HEK293T (cell line): ENCODE measurements around the gene ANKRD30A.
"Not testable (repeated sequence)": the region's sequence is repeated elsewhere in the genome, so short reads cannot be mapped to it uniquely, and the experiment has no call there.

ENCODE experiments used
- ARNT ChIP-seq: fragments of 450-650 bp; IDR thresholded peaks from 2 replicates; pipeline ENCODE4 v1.6.1; 2017; ENCODE audit warnings: mild to moderate bottlenecking
- BHLHE40 ChIP-seq: fragments of 450-650 bp; IDR thresholded peaks from 2 replicates; pipeline ENCODE4 v1.6.1; 2016; ENCODE audit warnings: mild to moderate bottlenecking, moderate library complexity, borderline replicate concordance
- CTBP1 ChIP-seq: fragments of 450-650 bp; IDR thresholded peaks from 2 replicates; pipeline ENCODE4 v1.6.1; 2016; ENCODE audit warnings: borderline replicate concordance
- ELF4 ChIP-seq: fragments of 450-650 bp; IDR thresholded peaks from 2 replicates; pipeline ENCODE4 v1.6.1; 2017; ENCODE audit warnings: antibody characterized with exemption
- FOXA1 ChIP-seq: fragments of 450-650 bp; IDR thresholded peaks from 2 replicates; pipeline ENCODE4 v1.6.1; 2016; ENCODE audit warnings: mild to moderate bottlenecking
- FOXK2 ChIP-seq: fragments of 450-650 bp; IDR thresholded peaks from 2 replicates; pipeline ENCODE4 v1.6.1; 2016; ENCODE audit warnings: mild to moderate bottlenecking
- FOXM1 ChIP-seq: fragments of 450-650 bp; IDR thresholded peaks from 2 replicates; pipeline ENCODE4 v1.6.1; 2017; ENCODE audit warnings: mild to moderate bottlenecking, borderline replicate concordance
- LEF1 ChIP-seq: fragments of 450-650 bp; IDR thresholded peaks from 2 replicates; pipeline ENCODE4 v1.6.1; 2017; ENCODE audit warnings: mild to moderate bottlenecking, borderline replicate concordance
- NFRKB ChIP-seq: fragments of 450-650 bp; IDR thresholded peaks from 2 replicates; pipeline ENCODE4 v1.6.1; 2016; ENCODE audit warnings: mild to moderate bottlenecking, moderate library complexity
- SP1 ChIP-seq: fragments of 450-650 bp; IDR thresholded peaks from 2 replicates; pipeline ENCODE4 v1.6.1; 2017
- SUZ12 ChIP-seq: fragments of 450-650 bp; IDR thresholded peaks from 2 replicates; pipeline ENCODE4 v1.6.1; 2016; ENCODE audit warnings: mild to moderate bottlenecking
- TARDBP ChIP-seq: fragments of 450-650 bp; IDR thresholded peaks from 2 replicates; pipeline ENCODE4 v1.6.1; 2016
- ZNF384 ChIP-seq: fragments of 450-650 bp; IDR thresholded peaks from 2 replicates; pipeline ENCODE4 v1.6.1; 2016
- TF ChIP-seq, protein P1 (sequence below): fragments of 450-650 bp; IDR thresholded peaks from 2 replicates; pipeline ENCODE4 v1.6.1; 2016

DNA sequence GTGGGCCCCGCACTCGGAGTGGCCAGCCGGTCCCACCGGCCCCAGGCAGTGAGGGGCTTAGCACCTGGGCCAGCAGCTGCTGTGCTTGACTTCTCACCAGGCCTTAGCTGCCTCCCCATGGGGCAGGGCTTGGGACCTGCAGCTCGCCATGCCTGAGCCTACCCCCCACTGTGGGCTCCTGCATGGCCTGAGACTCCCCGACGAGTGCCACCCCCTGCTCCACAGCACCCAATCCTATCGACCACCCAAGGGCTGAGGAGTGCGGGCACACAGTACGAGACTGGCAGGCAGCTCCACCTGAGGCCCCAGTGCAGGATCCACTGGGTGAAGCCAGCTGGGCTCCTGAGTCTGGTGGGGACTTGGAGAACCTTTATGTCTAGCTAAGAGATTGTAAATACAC, 49.3 kb upstream of the ANKRD30A start:
- not testable (repeated sequence) for TF ChIP-seq SUZ12, CTBP1, SP1, TARDBP, BHLHE40, ZNF384, LEF1, ARNT, FOXM1, NFRKB, ELF4, FOXK2, FOXA1
- TF ChIP-seq, protein P1, sequence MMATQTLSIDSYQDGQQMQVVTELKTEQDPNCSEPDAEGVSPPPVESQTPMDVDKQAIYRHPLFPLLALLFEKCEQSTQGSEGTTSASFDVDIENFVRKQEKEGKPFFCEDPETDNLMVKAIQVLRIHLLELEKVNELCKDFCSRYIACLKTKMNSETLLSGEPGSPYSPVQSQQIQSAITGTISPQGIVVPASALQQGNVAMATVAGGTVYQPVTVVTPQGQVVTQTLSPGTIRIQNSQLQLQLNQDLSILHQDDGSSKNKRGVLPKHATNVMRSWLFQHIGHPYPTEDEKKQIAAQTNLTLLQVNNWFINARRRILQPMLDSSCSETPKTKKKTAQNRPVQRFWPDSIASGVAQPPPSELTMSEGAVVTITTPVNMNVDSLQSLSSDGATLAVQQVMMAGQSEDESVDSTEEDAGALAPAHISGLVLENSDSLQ: not testable (repeated sequence)
